Measurements from ENCODE around the gene DPRX.

DNA sequence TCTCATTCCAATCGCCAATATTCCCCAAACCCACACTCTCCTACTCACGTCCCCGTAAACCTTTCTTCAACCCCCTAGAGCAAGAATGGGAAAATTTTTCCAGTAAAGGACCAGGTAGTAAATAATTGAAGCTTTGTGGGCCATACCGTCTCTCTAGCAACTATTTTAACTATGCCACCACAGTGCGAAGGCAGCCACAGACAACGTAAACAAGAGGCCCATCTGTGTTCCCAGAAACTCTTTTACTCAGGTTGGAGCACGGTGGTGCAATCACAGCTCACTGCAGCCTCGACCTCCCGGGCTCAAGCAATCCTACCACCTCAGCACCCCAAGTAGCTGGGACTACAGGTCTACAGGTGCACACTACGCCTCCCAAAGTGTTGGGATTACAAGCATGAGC, 3.0 kb downstream of the DPRX start:
- TF ChIP-seq CTCF (IDR thresholded peaks at IDR 0.05), result no peak
- no peak for TF ChIP-seq POLR2A (IDR thresholded peaks at IDR 0.05)
